ENCODE results near the gene TAS1R1.

The TAS1R1 gene

DNA sequence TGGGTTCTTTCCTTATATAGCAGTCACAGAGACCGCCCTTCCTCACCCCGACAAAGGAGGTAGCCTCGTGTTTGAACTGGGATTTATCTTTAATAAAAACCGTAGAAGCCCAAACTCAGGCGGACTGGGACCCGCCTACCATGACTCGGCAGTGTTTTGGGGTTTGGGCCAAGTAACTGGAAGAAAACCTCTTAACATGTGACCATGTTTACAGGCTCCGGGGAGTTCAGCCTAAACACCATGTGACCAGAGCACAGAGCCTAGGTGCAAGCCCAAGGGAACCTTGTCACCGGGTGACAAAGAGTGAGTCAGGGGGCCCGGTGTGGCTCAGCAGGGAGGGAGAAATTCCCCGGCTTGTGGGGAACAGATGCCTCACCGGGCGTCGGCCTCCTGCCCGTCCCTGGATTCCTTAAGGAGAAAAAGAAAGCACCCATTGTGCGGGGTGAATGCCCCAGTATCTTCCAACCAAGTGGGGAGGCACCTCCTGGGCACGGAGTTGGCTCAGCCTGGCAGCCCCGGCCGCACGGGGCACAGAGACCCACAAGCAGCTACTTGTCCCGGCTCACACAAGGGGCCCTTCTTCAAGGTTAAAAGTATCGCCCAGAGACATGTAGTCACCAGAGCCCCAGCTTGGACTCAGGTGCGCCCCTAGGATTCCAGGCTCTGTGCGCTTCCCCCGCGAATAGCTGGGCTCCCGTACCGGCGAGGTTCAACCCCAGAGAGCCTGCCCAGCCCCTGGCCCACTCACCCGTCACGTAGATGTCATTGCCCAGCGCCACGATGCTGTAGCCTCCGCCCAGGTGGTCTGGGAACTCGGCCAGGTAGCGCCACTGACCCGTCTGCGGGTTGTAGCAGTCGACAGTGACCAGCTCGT, 46.2 kb downstream of the TAS1R1 start:
- Mint-ChIP-seq H3K9me3 (no peaks in the 10 kb centered on the region), H3K36me3 (peaks cover 12% of the 10 kb centered on the region), H3K27ac (peak overlapping the region; percentile 99), H3K4me3 (peak overlapping the region; percentile 100), H3K27me3 (no peaks in the 10 kb centered on the region), H3K4me1 (peaks cover 44% of the 10 kb centered on the region)

DNA sequence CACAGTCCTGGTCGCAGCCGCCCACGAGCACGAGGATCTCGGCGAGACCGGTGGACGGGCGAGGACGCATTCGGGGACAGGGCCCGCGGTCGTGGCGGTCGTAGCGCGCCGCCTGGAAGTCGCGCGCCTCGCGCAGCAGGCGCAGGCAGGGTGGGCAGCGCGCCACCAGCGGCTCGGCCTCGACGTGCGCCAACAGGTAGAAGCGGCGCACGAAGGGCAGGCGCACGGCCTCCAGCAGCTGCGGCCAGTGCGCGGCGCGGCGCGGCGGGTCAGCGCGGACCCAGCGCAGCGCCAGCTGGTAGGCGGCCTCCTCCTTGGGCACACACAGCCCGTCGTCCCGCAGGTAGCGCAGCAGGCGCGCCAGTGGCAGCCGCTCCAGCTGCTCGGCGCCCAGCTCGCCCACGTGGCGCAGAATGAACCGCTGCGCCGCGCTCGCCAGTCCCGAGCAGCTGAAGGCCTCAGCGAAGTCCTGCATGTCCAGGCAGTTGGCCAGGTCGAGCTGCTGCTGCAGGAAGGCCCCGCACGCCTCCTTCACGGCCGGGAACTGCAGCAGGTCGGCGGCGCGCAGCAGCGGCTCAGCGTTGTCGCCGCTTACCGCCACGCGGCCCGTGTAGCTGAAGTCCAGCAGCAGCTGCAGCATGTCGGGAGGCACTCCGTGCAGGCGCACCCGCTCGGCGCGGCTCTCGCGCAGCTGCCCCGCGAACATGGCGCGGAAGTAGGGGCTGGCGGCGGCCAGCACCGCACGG, 47.0 kb downstream of the TAS1R1 start:
- H3K9me3 Mint-ChIP-seq = no peaks in the 10 kb centered on the region
- peak overlapping the region; percentile 99 for H3K27ac Mint-ChIP-seq
- H3K27me3 Mint-ChIP-seq = no peaks in the 10 kb centered on the region
- peak overlapping the region; percentile 100 for H3K4me3 Mint-ChIP-seq
- H3K36me3 Mint-ChIP-seq = peaks cover 12% of the 10 kb centered on the region
- H3K4me1 Mint-ChIP-seq = peaks cover 36% of the 10 kb centered on the region

DNA sequence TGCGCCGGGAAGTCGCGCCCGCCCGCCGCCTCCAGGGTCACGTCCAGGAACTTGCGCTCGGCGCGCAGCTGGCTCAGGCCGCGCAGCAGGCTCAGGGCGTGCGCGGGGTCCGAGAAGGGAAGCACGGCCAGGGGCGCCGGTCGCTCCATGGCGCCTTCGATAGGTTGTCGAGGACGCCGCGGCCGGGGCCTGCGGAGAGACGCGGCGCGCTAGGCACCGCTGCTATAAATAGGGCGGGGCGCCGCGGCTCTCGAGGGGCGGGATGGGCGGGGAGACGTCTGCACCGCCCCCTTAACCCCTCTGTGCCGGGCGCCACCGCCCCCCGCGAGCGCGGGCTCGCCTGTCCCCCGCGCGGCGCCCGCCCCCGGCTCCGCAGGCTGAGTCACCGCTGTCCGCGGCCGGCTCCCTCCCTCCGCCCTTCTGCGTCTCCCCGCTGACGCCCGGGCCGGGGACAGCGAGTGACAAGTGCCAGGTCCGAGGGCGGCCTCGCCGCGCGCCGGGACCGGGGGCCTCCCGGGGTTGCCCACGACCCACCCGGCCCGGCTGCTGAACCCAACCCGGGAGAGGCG, 47.6 kb downstream of the TAS1R1 start, which contains the start of gene KLHL21:
KLHL21 (minus strand) TSS at position 201 of the 569 bp plus-strand sequence; CDS start at position 149, 52 bp downstream.
- Mint-ChIP-seq H3K4me1 (peaks cover 31% of the 10 kb centered on the region), H3K36me3 (peaks cover 12% of the 10 kb centered on the region), H3K27me3 (no peaks in the 10 kb centered on the region), H3K4me3 (peak within 1 kb of the TSS; percentile 100), H3K27ac (peak within 1 kb of the TSS; percentile 99), H3K9me3 (no peaks in the 10 kb centered on the region)

DNA sequence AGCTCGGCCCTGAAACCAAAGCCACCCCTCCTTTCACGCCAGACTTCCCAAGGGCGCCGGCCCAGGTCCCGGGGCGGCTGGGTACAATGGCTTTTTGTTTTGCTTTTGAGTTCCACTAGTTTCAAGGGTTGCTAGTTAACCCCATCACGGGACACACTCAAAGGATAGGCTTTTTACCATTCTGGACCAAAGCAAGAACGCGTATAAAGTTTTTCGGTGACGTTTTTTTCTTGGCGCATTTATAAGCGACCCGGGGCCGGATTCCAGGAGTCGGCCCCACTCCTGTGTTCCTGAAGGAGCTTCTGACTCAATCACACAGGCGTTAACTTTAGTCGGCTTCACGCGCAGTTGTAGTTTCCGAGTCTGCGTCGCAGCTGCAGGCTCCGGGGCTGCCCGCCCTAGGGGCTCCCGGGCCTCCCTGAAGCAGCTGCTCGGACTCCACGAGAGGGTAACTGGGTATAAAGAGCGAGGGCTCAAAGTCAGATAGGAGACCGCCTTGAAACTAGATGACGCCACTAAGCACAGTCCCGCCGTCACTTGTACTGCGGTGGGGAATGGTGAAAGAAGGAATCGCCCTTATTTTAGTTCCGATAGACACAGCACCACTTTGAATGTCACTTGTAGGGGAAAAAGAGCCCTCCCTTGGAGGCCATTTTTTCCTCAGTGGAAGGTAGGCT, 48.3 kb downstream of the TAS1R1 start:
- Mint-ChIP-seq H3K36me3 (peaks cover 12% of the 10 kb centered on the region), H3K4me3 (peak overlapping the region; percentile 85), H3K27ac (peak overlapping the region; percentile 93), H3K4me1 (peaks cover 28% of the 10 kb centered on the region), H3K27me3 (no peaks in the 10 kb centered on the region), H3K9me3 (no peaks in the 10 kb centered on the region)

DNA sequence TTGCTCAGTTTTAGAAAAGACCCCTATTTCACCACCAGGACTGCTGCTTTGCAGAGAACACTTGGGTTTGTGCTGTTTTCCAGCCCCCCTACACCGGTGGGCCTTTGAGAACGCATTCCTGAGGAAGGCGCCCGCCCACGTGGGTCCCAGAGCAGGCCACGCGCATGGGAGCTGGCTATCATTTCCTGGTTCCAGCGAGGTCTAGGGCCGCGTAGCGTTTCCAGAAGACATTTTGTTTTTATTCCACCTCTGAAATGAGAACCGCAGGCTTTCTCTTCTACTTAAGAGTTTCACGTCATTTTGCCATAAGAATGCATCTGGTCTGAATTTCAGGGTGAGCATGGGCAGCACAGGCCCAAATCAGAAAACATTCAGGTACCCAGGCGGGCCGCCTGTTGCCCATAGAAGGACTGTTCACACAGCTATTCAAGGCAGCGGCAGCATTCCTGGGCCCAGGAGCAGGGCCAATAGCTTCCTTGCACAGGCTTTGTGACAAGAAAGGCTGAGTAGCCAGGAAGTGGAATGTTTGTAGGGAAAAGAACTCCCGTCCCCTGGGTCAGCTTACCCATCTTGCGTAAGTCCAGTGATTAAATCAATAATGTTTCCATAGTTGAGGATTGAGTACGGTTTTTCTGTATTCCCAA, 48.9 kb downstream of the TAS1R1 start:
- Mint-ChIP-seq H3K9me3 (no peaks in the 10 kb centered on the region), H3K36me3 (peaks cover 12% of the 10 kb centered on the region), H3K27me3 (no peaks in the 10 kb centered on the region), H3K27ac (peak overlapping the region; percentile 93), H3K4me3 (peak overlapping the region; percentile 85), H3K4me1 (peaks cover 22% of the 10 kb centered on the region)

DNA sequence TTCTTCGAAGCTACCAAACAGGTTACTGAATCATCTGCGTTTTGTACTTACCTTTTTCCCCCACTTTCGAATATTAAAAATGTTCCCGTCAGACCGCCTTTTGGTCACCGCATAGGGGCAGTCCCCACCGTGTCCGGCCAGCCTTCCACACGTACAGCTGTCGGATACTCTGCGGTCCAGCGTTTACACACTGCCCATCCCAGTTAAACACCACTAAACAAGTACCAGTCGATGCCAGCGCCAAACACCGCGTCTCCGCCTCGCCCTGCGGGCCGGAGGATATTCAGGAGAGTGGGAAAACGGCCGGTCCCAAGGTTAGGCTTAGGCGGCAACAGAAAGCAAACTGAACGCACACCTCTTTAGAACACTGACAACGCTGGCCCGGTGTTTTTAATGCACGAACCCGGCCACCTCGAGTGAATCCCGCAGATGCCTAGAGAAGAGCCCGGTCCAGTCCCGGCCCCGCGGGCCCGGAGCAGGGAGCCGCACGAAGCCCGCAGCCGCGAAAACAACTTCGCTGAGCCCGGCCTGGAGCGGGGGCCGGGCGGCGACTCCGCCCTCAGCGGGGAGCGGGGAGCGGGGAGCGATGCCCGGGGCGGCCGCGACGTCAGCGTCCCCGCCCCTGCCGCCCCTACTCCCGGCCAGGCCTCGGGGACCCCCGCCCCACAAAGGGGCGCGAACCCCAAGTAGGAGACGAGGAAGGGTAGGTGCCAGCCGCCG, 57.7 kb downstream of the TAS1R1 start:
- H3K9me3 Mint-ChIP-seq = no peaks in the 10 kb centered on the region
- no peaks in the 10 kb centered on the region for H3K27me3 Mint-ChIP-seq
- H3K4me3 Mint-ChIP-seq = peak overlapping the region; percentile 93
- peaks cover 22% of the 10 kb centered on the region for H3K4me1 Mint-ChIP-seq
- H3K27ac Mint-ChIP-seq = peak overlapping the region; percentile 83
- no peaks in the 10 kb centered on the region for H3K36me3 Mint-ChIP-seq

DNA sequence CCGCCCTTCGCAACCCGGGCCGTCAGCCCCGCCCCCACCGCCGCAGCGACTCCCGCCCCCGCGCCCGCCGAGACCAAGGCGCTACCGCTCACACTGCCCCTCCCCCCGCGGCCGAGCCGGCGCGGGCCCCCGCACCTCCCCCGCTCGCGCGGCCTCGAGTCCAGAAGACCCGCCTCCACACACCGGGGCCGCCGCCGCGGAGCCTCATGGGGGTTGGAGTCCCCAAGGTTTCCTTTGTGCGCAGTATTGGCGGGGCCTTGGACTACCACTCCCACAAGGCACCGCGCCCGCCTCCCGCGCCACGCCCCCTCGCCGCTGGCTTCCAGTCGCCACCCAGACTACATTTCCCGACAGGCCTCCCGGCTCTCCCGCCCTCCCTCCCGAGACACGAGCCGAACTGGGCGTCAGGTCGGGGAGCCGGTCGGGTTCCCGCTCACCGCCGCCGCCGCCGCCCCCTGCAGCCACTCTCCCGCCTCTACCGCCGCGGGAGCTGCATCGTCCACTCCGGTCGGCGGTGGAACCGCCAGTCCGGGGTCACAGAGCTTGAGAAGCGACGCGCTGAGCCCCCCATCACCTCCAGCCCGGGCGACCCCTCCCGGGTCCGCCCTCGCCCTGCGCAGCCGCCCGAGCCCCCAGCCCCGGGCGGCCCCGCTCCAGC, 58.4 kb downstream of the TAS1R1 start, which contains the start of gene PHF13:
PHF13 (plus strand) TSS at position 371 of the 658 bp plus-strand sequence. CDS start 336 bp downstream, outside the sequence.
- peak within 1 kb of the TSS; percentile 83 for H3K27ac Mint-ChIP-seq
- H3K27me3 Mint-ChIP-seq = no peaks in the 10 kb centered on the region

DNA sequence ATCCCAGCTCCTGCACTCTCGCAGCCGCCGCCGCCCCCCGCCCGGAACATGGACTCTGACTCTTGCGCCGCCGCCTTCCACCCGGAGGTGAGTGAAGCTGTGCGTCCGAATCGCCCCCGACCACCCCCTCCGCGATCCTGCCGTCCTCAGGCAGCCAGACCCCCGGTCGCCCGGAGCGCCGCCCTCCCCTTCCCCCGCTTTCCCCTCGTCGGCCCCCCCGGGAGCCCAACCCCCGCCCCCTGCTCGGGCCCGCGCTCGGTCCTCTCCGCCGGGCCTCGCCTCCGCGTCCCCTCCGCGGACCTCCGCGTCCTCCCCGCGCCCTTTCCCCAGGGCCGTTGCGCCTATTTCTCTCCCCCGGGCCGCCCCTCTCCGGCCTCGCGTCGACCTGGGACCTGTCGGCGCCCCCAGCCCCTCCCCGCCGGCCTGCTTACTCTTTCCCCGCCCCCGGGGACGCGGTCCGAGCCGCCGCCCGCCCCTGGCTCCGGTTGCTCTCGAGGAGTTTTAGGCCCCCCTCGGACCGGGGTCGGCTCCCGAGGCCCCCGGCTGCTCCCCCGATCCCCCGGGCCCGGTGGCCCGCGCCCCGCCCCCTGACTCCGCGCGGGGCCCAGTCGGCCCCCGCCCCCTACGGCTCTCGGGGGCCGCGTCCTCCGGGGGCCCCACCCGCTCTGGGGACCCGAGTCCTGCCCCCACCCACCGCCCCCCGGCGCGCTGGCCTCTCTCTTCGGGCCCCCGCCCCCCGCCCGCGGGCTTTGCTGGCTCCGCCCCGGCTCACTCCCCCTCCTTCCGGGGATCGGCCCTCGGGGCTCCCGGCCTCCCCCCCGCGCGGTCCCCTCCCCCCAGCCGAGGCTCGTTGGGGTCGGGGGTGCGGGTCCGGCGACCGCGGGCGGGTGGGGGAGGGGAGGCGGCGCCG, 59.2 kb downstream of the TAS1R1 start:
- Mint-ChIP-seq H3K36me3 (no peaks in the 10 kb centered on the region), H3K27ac (no peak overlapping the region), H3K27me3 (no peaks in the 10 kb centered on the region), H3K4me3 (peak overlapping the region; percentile 87), H3K9me3 (no peaks in the 10 kb centered on the region), H3K4me1 (peaks cover 22% of the 10 kb centered on the region)

More for the DNA sequence above, 58.4 kb downstream of the TAS1R1 start, which contains the start of gene PHF13:
- Mint-ChIP-seq H3K36me3 (no peaks in the 10 kb centered on the region), H3K4me1 (peaks cover 22% of the 10 kb centered on the region), H3K4me3 (peak within 1 kb of the TSS; percentile 93), H3K9me3 (no peaks in the 10 kb centered on the region)

DNA sequence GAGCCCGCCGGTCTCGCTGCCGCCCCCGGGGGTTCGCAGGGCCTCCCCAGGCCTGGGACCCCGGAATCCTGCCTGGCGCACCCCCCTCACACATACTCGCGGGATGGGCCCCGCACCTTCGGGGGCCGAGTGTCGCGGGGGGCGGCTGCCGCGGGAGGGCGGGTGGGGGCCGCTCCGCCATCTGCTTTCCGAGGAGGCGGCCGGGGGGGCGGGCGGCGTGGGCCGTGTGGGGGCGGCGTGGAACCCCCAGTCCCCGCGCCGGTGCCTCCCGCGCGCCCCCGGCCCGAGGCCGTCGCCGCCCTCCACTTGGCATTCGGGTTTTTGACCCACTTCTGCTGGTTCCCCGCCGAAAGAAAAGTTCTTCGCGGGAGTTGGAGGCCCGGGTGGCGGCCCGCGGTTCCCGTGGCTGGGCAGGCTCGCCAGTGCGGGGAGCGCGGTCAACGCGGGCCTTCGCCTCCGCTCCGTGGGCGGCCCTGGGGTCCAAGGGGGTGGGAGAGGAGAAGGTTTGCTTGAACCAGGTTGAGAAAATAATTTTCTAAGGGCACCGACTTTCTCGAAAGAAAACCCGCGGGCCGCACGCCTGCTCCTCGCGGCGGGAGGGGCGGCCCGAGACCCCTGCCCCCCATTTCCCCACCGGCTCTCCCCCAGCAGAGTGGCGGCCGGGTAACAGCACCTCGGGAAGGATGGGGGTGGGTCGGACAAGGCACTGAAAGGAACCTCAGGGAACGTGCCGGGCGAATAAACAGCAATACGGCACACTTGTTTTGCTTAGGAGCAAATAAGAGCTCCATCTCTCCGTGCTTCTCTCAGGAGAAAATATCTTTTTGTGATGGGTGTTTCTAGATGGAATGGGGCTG, 60.0 kb downstream of the TAS1R1 start:
- Mint-ChIP-seq H3K4me1 (peaks cover 22% of the 10 kb centered on the region), H3K27ac (peak overlapping the region; percentile 73), H3K36me3 (peaks cover 1% of the 10 kb centered on the region), H3K4me3 (peak overlapping the region; percentile 74), H3K27me3 (no peaks in the 10 kb centered on the region), H3K9me3 (no peaks in the 10 kb centered on the region)

DNA sequence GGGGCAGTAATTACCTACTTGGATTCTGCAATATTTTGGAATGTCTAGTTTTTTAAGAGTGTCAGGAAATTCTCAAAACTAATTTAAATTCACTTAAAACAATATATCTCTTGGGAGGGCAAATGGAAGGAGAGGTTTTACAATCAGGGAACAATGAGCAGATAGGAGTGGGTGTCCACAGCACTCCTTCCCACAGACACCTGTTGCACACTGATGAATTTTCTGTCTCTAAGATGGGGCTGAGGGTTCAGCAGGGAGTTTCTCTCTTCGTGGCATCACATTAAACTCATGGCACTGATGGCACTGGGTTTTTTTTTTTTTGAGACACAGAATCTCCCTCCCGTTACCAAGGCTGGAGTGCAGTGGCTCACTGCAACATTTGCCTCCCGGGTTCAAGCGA, 63.9 kb downstream of the TAS1R1 start:
- Mint-ChIP-seq H3K4me1 (peaks cover 10% of the 10 kb centered on the region), H3K27me3 (no peaks in the 10 kb centered on the region), H3K27ac (no peak overlapping the region), H3K36me3 (peaks cover 3% of the 10 kb centered on the region), H3K4me3 (no peak overlapping the region), H3K9me3 (no peaks in the 10 kb centered on the region)

DNA sequence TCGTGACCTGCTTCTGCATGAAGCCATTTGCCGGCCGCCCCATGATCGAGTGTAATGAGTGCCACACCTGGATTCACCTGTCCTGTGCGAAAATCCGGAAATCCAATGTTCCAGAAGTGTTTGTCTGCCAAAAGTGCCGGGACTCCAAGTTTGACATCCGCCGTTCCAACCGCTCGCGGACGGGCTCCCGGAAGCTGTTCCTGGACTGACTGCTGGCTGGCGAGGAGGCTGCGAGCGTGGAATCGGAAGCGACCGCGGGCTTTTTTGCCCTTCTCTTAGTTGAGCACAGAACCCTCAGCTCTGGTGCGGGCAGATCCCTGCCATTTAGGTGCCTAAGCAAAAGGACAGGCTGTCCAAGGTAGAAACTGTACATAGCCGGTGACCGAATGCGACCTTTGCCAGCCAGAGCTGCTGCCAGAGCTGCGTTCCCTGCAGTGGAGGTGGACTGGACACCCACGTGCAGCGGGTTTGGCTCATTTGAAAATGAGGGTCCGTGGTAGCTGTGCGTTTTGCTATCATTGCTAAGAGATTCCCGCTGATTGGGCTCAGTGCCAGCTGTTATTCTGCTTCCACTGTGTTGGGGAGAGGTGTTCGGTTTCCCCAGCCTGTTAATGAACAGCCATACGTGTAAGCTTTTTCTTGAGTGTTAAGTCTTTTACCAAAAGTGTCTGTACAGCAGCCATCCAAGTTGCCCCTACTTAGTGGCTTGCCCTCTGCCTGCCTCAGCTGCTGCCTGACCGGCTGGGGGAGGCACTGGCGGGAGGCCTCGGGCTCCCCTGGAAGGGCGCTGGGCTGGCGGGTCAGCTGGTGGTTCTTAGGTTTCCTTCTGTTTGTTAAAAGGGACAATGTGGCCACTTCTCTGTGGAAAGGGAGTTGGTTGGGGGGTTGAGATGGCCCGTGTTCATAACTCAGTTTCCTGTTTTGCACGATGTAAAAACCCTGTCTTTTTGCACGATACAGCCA, 66.6 kb downstream of the TAS1R1 start:
- H3K4me1 Mint-ChIP-seq = peaks cover 15% of the 10 kb centered on the region
- no peaks in the 10 kb centered on the region for H3K9me3 Mint-ChIP-seq
- no peaks in the 10 kb centered on the region for H3K27me3 Mint-ChIP-seq
- no peak overlapping the region for H3K4me3 Mint-ChIP-seq
- H3K27ac Mint-ChIP-seq = no peak overlapping the region
- H3K36me3 Mint-ChIP-seq = peaks cover 3% of the 10 kb centered on the region

Measured in activated naive CD4-positive, alpha-beta T cell treated with anti-CD3 and anti-CD28 coated beads, Interleukin-2, amount 50 U/mL, for 24 hours (primary cell).